GM12891 (cell line): ENCODE measurements around the gene HOXC4.

ENCODE experiments used
- POLR2A ChIP-seq: IDR thresholded peaks from 2 replicates; pipeline ENCODE4 v1.6.1; 2011; ENCODE audit warnings: low read depth, low read length, control low read depth
- SPI1 ChIP-seq: IDR thresholded peaks from 2 replicates; pipeline ENCODE4 v1.6.1; 2011; ENCODE audit warnings: low read depth, low read length, control low read depth
- TAF1 ChIP-seq: IDR thresholded peaks from 2 replicates; pipeline ENCODE4 v1.6.1; 2011; ENCODE audit warnings: low read depth, low read length, control low read depth

GRCh38 chr12:54018468-54018984, 35.1 kb upstream of the HOXC4 start:
- TF ChIP-seq POLR2A: no peak
- no peak for TF ChIP-seq SPI1
- no peak for TF ChIP-seq TAF1
